ENCODE results near the gene TTC9C. TPM values are rescaled to one million over a fixed set of nuclear protein-coding genes. Genes with fewer than 3 reads are reported as not detected.

Gene TTC9C
- total RNA-seq, 4 donors from 2014 or later = 6.7 to 27.0 (median 17.0) TPM

DNA sequence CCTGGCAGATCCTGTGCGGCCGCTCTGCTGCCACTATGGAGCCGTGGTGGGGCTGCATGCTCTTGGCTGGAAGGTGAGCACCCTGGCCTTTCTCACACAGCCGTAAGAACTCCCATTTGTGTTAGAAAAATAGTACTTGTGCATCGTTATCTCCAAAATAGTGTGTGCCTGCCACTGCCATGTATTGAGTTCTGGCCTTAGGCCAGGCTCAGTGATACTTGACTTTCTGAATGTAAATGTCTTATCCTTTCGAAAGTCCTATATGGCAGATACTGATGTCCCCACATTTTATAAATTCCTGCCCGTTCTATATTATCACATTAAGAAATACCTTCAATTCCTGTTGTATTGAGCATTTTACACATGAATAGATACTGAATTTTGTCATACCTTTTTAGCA, 54.5 kb downstream of the TTC9C start:
- TF ChIP-seq POLR2A (IDR thresholded peaks at IDR 0.05) (no peak), POLR2AphosphoS5 (IDR thresholded peaks at IDR 0.05) (no peak), EP300 (IDR thresholded peaks at IDR 0.05; ENCODE audit: low read depth) (no peak)
- TF ChIP-seq, protein P1, sequence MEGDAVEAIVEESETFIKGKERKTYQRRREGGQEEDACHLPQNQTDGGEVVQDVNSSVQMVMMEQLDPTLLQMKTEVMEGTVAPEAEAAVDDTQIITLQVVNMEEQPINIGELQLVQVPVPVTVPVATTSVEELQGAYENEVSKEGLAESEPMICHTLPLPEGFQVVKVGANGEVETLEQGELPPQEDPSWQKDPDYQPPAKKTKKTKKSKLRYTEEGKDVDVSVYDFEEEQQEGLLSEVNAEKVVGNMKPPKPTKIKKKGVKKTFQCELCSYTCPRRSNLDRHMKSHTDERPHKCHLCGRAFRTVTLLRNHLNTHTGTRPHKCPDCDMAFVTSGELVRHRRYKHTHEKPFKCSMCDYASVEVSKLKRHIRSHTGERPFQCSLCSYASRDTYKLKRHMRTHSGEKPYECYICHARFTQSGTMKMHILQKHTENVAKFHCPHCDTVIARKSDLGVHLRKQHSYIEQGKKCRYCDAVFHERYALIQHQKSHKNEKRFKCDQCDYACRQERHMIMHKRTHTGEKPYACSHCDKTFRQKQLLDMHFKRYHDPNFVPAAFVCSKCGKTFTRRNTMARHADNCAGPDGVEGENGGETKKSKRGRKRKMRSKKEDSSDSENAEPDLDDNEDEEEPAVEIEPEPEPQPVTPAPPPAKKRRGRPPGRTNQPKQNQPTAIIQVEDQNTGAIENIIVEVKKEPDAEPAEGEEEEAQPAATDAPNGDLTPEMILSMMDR (IDR thresholded peaks at IDR 0.05) = no peak
- intact Hi-C loops (cut with DNase I; ENCODE audit: low total_unique reads) (no loop called here), in situ Hi-C loops (cut with MboI; ENCODE audit: low pct_ligation_motif_present in 1 of 4, low pct_unique_long_range_greater_than_20kb in 1 of 4, low sequenced_read_pairs in 3 of 4) (loop anchor here in 1 of 4 donors (10.0 kb wide), 1 partner anchor 82 kb away; no protein-coding TSS in a partner anchor)
- 98% methylated on average over 7 of the region's 7 CpGs; no CpG with 5 or more reads in 1 of the 2 donors for WGBS, 2 donors (ENCODE audit: low coverage in 1 of 2)
- peaks cover 8 to 11% (median 9%) of the 10 kb centered on the region in 4 donors for H3K4me1 ChIP-seq
- H3K4me3 ChIP-seq = no peak overlapping the region
- no peak for DNase-seq
- H3K27me3 ChIP-seq = no peaks in the 10 kb centered on the region
- peaks cover 0 to 5% (median 1%) of the 10 kb centered on the region in 4 donors for H3K36me3 ChIP-seq
- H3K9me3 ChIP-seq = no peaks in the 10 kb centered on the region
- H3K27ac ChIP-seq = no peak overlapping the region

DNA sequence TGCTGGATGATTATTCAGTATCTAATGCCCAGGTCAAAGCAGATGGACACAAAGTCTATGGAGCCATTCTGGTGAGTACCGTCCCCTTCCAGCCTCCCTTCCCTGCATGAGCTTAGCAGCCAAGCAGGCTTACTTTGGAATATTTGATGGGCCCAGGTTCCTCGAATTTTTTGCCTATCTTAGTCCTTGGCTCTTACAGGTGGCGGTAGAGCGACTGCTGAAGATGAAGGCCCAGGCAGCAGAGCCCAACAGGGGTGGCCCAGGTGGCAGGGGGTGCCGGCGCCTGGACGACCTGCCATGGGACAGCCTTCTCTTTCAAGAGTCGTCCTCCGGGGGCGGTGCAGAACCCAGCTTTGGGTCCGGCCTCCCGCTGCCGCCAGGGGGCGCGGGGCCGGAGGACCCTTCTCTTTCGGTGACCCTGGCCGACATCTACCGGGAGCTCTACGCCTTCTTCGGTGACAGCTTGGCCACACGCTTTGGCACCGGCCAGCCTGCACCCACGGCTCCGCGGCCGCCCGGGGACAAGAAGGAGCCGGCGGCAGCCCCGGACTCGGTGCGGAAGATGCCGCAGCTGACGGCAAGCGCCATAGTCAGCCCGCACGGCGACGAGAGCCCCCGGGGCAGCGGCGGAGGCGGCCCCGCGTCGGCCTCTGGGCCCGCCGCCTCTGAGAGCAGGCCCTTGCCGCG, 58.2 kb downstream of the TTC9C start:
- H3K4me3 ChIP-seq = peak overlapping the region; percentile 71 to 100 (median 96)
- TF ChIP-seq POLR2A (IDR thresholded peaks at IDR 0.05) (no peak), POLR2AphosphoS5 (IDR thresholded peaks at IDR 0.05) (peak in 2 of 3 donors; percentile 51 to 61), EP300 (IDR thresholded peaks at IDR 0.05; ENCODE audit: low read depth) (no peak)
- TF ChIP-seq, protein P1 (IDR thresholded peaks at IDR 0.05) = peak; percentile 96 to 98 (median 98)
- H3K9me3 ChIP-seq = no peaks in the 10 kb centered on the region
- WGBS, 2 donors (ENCODE audit: low coverage in 1 of 2) = 2% methylated on average over 38 of the region's 51 CpGs; no CpG with 5 or more reads in 1 of the 2 donors
- peaks cover 17 to 45% (median 35%) of the 10 kb centered on the region in 4 donors for H3K4me1 ChIP-seq
- intact Hi-C loops (cut with DNase I; ENCODE audit: low total_unique reads) = loop anchor here (1.0 to 2.0 kb wide), 2 partner anchors 72 to 78 kb away; no protein-coding TSS in a partner anchor
- DNase-seq = peak; percentile 93
- H3K36me3 ChIP-seq = peaks cover 0 to 9% (median 1%) of the 10 kb centered on the region in 4 donors
- peak overlapping the region; percentile 96 to 100 (median 99) for H3K27ac ChIP-seq
- in situ Hi-C loops (cut with MboI; ENCODE audit: low pct_ligation_motif_present in 1 of 4, low pct_unique_long_range_greater_than_20kb in 1 of 4, low sequenced_read_pairs in 3 of 4) = loop anchor here in 3 of 4 donors (5.0 to 10.0 kb wide), 2 partner anchors 76 to 78 kb away; no protein-coding TSS in a partner anchor
- no peaks in the 10 kb centered on the region for H3K27me3 ChIP-seq

DNA sequence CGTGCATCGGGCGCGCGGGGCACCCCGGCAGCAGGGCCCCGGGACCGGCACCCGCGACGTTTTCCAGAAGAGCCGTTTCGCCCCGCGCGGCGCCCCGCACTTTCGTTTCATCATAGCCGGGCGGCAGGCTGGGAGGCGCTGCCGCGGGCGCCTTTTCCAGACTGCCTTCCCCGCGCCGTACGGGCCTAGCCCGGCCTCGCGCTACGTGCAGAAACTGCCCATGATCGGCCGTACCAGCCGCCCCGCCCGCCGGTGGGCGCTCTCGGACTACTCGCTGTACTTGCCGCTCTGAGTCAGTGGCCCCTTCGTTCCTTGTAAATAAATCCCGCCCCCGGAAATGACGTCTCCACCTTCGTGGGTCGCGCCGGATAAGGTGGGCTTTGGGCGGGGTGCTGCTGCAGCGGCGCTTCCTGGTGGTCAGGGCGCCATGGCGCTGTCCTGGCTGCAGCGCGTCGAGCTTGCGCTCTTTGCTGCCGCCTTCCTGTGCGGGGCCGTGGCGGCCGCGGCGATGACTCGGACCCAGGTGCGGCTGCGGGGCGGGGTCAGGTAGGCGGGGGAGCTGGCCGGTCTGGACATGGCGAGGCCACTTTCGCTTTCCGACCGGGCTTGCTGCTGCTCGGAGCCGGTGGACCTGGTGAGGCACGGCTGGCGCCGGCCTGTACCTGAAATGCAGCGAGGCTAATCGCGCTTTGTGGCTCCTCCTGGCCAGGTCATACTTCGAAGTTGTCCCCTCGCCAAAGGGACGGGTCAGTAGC, 58.9 kb downstream of the TTC9C start, which contains the start of gene TMEM179B:
Gene TMEM179B, plus strand, starts transcription at position 398 of the 755 bp plus-strand sequence. Its CDS starts 30 bp downstream, at position 428.
- peak within 1 kb of the TSS; percentile 96 to 100 (median 99) for H3K27ac ChIP-seq
- no peaks in the 10 kb centered on the region for H3K27me3 ChIP-seq
- intact Hi-C loops (cut with DNase I; ENCODE audit: low total_unique reads) = loop anchor here (2.0 kb wide), 1 partner anchor 78 kb away; no protein-coding TSS in a partner anchor
- H3K4me1 ChIP-seq = peaks cover 19 to 47% (median 37%) of the 10 kb centered on the region in 4 donors
- peak; percentile 99 for DNase-seq
- in situ Hi-C loops (cut with MboI; ENCODE audit: low pct_ligation_motif_present in 1 of 4, low pct_unique_long_range_greater_than_20kb in 1 of 4, low sequenced_read_pairs in 3 of 4) = loop anchor here in 3 of 4 donors (5.0 to 10.0 kb wide), 2 partner anchors 75 to 78 kb away; no protein-coding TSS in a partner anchor
- H3K4me3 ChIP-seq = peak within 1 kb of the TSS; percentile 71 to 100 (median 96)
- no peaks in the 10 kb centered on the region for H3K9me3 ChIP-seq
- H3K36me3 ChIP-seq = peaks cover 0 to 9% (median 1%) of the 10 kb centered on the region in 4 donors
- TF ChIP-seq POLR2A (IDR thresholded peaks at IDR 0.05) = peak; percentile 99
- TF ChIP-seq EP300 (IDR thresholded peaks at IDR 0.05; ENCODE audit: low read depth) = no peak
- TF ChIP-seq POLR2AphosphoS5 (IDR thresholded peaks at IDR 0.05) = peak; percentile 99 to 100 (median 100)
- TF ChIP-seq, protein P1 (IDR thresholded peaks at IDR 0.05) = peak in 4 of 5 experiments; percentile 6 to 51 (median 34)
- WGBS, 2 donors (ENCODE audit: low coverage in 1 of 2) = 0% methylated on average over 67 of the region's 88 CpGs; no CpG with 5 or more reads in 1 of the 2 donors

Other genes starting within 250 kb of the TTC9C start
- gene AHNAK, start 181.7 kb upstream of the TTC9C start, total RNA-seq = 1,000 to 10,000 TPM in 1 of 4 donors, 100 to 1,000 TPM in 3; 561 to 1,032 (median 742) TPM
- 1,000 to 10,000 TPM in 3 of 4 donors, 100 to 1,000 TPM in 1; 337 to 1,276 (median 1,207) TPM for gene EEF1G, start 154.6 kb upstream of the TTC9C start, total RNA-seq
- gene TUT1, start 137.0 kb upstream of the TTC9C start, total RNA-seq = 10 to 100 TPM in 2 of 4 donors, 1 to 10 TPM in 2; 6.0 to 12.4 (median 9.8) TPM
- 10 to 100 TPM; 42.0 to 80.1 (median 62.1) TPM for gene MTA2, start 126.6 kb upstream of the TTC9C start, total RNA-seq
- 10 to 100 TPM; 35.0 to 61.1 (median 44.9) TPM for gene EML3, start 115.7 kb upstream of the TTC9C start, total RNA-seq
- 1 to 10 TPM in 2 of 4 donors, not detected in 2; 5.3 to 5.6 TPM for gene ROM1, start 115.2 kb upstream of the TTC9C start, total RNA-seq
- gene B3GAT3, start 106.5 kb upstream of the TTC9C start, total RNA-seq = 10 to 100 TPM; 28.0 to 47.4 (median 40.8) TPM
- 100 to 1,000 TPM in 3 of 4 donors, 10 to 100 TPM in 1; 60.2 to 129 (median 120) TPM for gene GANAB, start 81.9 kb upstream of the TTC9C start, total RNA-seq
- 10 to 100 TPM; 10.3 to 37.0 (median 18.4) TPM for gene INTS5, start 75.2 kb upstream of the TTC9C start, total RNA-seq
- gene C11orf98, start 63.3 kb upstream of the TTC9C start, total RNA-seq = 10 to 100 TPM; 12.5 to 53.7 (median 37.7) TPM
- gene CSKMT, start 63.2 kb upstream of the TTC9C start, total RNA-seq = 10 to 100 TPM in 1 of 4 donors, 1 to 10 TPM in 1, not detected in 2; 6.0 to 17.0 TPM
- gene UQCC3, start 56.8 kb upstream of the TTC9C start, total RNA-seq = 10 to 100 TPM in 3 of 4 donors, 1 to 10 TPM in 1; 6.4 to 26.2 (median 15.3) TPM
- gene LBHD1, start 56.2 kb upstream of the TTC9C start, total RNA-seq = 10 to 100 TPM in 2 of 4 donors, 1 to 10 TPM in 2; 7.5 to 16.1 (median 10.1) TPM
- gene UBXN1, start 49.4 kb upstream of the TTC9C start, total RNA-seq = 100 to 1,000 TPM; 129 to 219 (median 142) TPM
- 10 to 100 TPM in 1 of 4 donors, 1 to 10 TPM in 3; 8.2 to 24.7 (median 9.0) TPM for gene LRRN4CL, start 39.0 kb upstream of the TTC9C start, total RNA-seq
- gene BSCL2, start 21.1 kb upstream of the TTC9C start, total RNA-seq = 100 to 1,000 TPM in 1 of 4 donors, 10 to 100 TPM in 3; 61.7 to 155 (median 75.7) TPM
- under 1 TPM in 1 of 4 donors, not detected in 3; 0.64 TPM for gene GNG3, start 20.8 kb upstream of the TTC9C start, total RNA-seq
- gene HNRNPUL2, start 1.0 kb upstream of the TTC9C start, total RNA-seq = 100 to 1,000 TPM in 1 of 4 donors, 10 to 100 TPM in 3; 21.8 to 116 (median 59.6) TPM
- gene ZBTB3, start 25.7 kb downstream of the TTC9C start, total RNA-seq = 10 to 100 TPM in 3 of 4 donors, 1 to 10 TPM in 1; 8.4 to 20.9 (median 14.0) TPM
- gene POLR2G, start 33.1 kb downstream of the TTC9C start, total RNA-seq = 10 to 100 TPM in 2 of 4 donors, 1 to 10 TPM in 2; 1.2 to 28.5 (median 14.1) TPM
- 100 to 1,000 TPM in 1 of 4 donors, 10 to 100 TPM in 3; 18.9 to 234 (median 22.8) TPM for gene TAF6L, start 42.9 kb downstream of the TTC9C start, total RNA-seq
- gene TMEM179B, start 58.9 kb downstream of the TTC9C start, total RNA-seq = 100 to 1,000 TPM in 2 of 4 donors, 10 to 100 TPM in 2; 65.9 to 112 (median 89.8) TPM
- 10 to 100 TPM; 10.1 to 42.1 (median 29.6) TPM for gene TMEM223, start 63.5 kb downstream of the TTC9C start, total RNA-seq
- 100 to 1,000 TPM in 1 of 4 donors, 10 to 100 TPM in 3; 38.2 to 134 (median 60.0) TPM for gene NXF1, start 77.0 kb downstream of the TTC9C start, total RNA-seq
- gene STX5, start 103.6 kb downstream of the TTC9C start, total RNA-seq = 10 to 100 TPM; 15.3 to 62.5 (median 30.2) TPM
- gene TEX54, start 104.4 kb downstream of the TTC9C start, total RNA-seq = not detected
- gene WDR74, start 111.1 kb downstream of the TTC9C start, total RNA-seq = 10 to 100 TPM; 25.3 to 37.8 (median 27.6) TPM
- gene SLC3A2, start 152.4 kb downstream of the TTC9C start, total RNA-seq = 100 to 1,000 TPM in 3 of 4 donors, 10 to 100 TPM in 1; 32.4 to 163 (median 129) TPM
- under 1 TPM in 2 of 4 donors, not detected in 2; 0.32 to 0.41 TPM for gene CHRM1, start 192.9 kb downstream of the TTC9C start, total RNA-seq

All from transverse colon (tissue), 4 donors.